NK-92 treated with Interleukin-12 subunit alpha and Interleukin-12 subunit beta, amount 100 ng/mL, for 24 hours (cell line): ENCODE data around the gene KANSL1L.

Experiments
- DNase-seq: peaks from one replicate; lab custom pipeline; 2025; lab: John Stamatoyannopoulos, UW

The KANSL1L gene

GRCh38 chr2:209990838-209991237 lies 180.4 kb downstream of the KANSL1L start:
- DNase-seq: no peak

- no peak for DNase-seq
Measured at GRCh38 chr2:209988010-209988409, 183.2 kb downstream of the KANSL1L start.

- no peak for DNase-seq
Measured at GRCh38 chr2:209986415-209986814, 184.8 kb downstream of the KANSL1L start.

- no peak for DNase-seq
Measured at GRCh38 chr2:209985874-209986273, 185.3 kb downstream of the KANSL1L start.

- no peak for DNase-seq
Measured at GRCh38 chr2:209984291-209984690, 186.9 kb downstream of the KANSL1L start.

- DNase-seq: no peak
Measured at GRCh38 chr2:209977386-209978239, 193.6 kb downstream of the KANSL1L start.

- no peak for DNase-seq
Measured at GRCh38 chr2:209976698-209977385, 194.4 kb downstream of the KANSL1L start.

- DNase-seq: no peak
Measured at GRCh38 chr2:209974576-209974975, 196.6 kb downstream of the KANSL1L start.

- DNase-seq: no peak
Measured at GRCh38 chr2:209973328-209973727, 197.9 kb downstream of the KANSL1L start.
